SU-DHL-6 (cell line): ENCODE measurements around the gene UFM1.

Experiments used
- EZH2phosphoT487 ChIP-seq: fragments of 200-600 bp; sonication (generic), shearing (Covaris generic); conservative IDR thresholded peaks from 2 replicates; pipeline ENCODE4 v1.6.1; 2018; ENCODE audit warnings: mild to moderate bottlenecking, antibody characterized with exemption, low read length, moderate library complexity, mixed read lengths
- TF ChIP-seq, protein P1 (sequence below): fragments of 200-600 bp; sonication (generic); IDR thresholded peaks from one replicate; pipeline ENCODE4 v1.5.1; 2017; ENCODE audit warnings: antibody characterized with exemption, mild to moderate bottlenecking, low read length, moderate library complexity; ENCODE audit not compliant: insufficient read depth, poor library complexity, severe bottlenecking

DNA sequence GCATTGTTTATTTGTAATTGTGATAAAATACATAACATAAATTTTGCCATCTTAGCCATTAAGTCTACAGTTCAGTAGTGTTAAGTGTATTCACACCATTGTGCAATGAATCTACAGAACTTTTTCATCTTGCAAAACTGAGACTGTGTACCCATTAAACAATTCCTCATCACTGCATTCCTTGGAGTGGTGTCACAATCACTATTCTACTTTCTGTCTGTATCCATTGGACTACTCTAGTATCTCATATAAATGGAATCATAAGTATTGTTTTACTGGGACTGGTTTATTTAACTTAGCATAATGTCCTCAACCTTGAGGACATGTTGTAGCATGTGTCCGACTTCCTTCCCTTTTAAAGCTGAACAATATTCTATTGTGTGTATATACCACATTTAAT, 36.8 kb downstream of the UFM1 start:
- TF ChIP-seq, protein P1, sequence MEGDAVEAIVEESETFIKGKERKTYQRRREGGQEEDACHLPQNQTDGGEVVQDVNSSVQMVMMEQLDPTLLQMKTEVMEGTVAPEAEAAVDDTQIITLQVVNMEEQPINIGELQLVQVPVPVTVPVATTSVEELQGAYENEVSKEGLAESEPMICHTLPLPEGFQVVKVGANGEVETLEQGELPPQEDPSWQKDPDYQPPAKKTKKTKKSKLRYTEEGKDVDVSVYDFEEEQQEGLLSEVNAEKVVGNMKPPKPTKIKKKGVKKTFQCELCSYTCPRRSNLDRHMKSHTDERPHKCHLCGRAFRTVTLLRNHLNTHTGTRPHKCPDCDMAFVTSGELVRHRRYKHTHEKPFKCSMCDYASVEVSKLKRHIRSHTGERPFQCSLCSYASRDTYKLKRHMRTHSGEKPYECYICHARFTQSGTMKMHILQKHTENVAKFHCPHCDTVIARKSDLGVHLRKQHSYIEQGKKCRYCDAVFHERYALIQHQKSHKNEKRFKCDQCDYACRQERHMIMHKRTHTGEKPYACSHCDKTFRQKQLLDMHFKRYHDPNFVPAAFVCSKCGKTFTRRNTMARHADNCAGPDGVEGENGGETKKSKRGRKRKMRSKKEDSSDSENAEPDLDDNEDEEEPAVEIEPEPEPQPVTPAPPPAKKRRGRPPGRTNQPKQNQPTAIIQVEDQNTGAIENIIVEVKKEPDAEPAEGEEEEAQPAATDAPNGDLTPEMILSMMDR: no peak
- TF ChIP-seq EZH2phosphoT487: no peak
